Cerebellar cortex (tissue), 1 donor: Measurements from ENCODE around the gene HNRNPM.

Experiments
- DNase-seq: peaks from one replicate; pipeline ENCODE4 v3.0.0-alpha.2; 2015; ENCODE audit warnings: low spot score

HNRNPM gene

GRCh38 chr19:8485561-8486371, 41.0 kb downstream of the HNRNPM start:
- DNase-seq, result no peak

- DNase-seq, result no peak
Measured at GRCh38 chr19:8486661-8487136, 41.9 kb downstream of the HNRNPM start.

- DNase-seq, result no peak
Measured at GRCh38 chr19:8487137-8487851, 42.5 kb downstream of the HNRNPM start.

- no peak for DNase-seq
Measured at GRCh38 chr19:8488365-8488764, 43.6 kb downstream of the HNRNPM start.

GRCh38 chr19:8489561-8490394, 45.0 kb downstream of the HNRNPM start:
- no peak for DNase-seq

GRCh38 chr19:8490395-8490760, 45.6 kb downstream of the HNRNPM start:
- DNase-seq, result no peak

GRCh38 chr19:8490873-8491272, 46.1 kb downstream of the HNRNPM start:
- no peak for DNase-seq

GRCh38 chr19:8491574-8491973, 46.8 kb downstream of the HNRNPM start:
- DNase-seq, result no peak

- DNase-seq, result no peak
Measured at GRCh38 chr19:8494158-8494557, 49.4 kb downstream of the HNRNPM start.

- DNase-seq, result no peak
Measured at GRCh38 chr19:8498295-8498694, 53.5 kb downstream of the HNRNPM start.

- DNase-seq, result no peak
Measured at GRCh38 chr19:8499048-8499833, 54.5 kb downstream of the HNRNPM start.

GRCh38 chr19:8500158-8500557, 55.4 kb downstream of the HNRNPM start:
- no peak for DNase-seq

- DNase-seq, result no peak
Measured at GRCh38 chr19:8501516-8501915, 56.7 kb downstream of the HNRNPM start.

- no peak for DNase-seq
Measured at GRCh38 chr19:8501981-8502380, 57.2 kb downstream of the HNRNPM start.

GRCh38 chr19:8503510-8503909, 58.7 kb downstream of the HNRNPM start:
- no peak for DNase-seq

GRCh38 chr19:8504171-8504570, 59.4 kb downstream of the HNRNPM start:
- no peak for DNase-seq

- no peak for DNase-seq
Measured at GRCh38 chr19:8504919-8505318, 60.1 kb downstream of the HNRNPM start.

GRCh38 chr19:8505680-8506401, 61.1 kb downstream of the HNRNPM start:
- DNase-seq, result peak; percentile 77

GRCh38 chr19:8506402-8506957, 61.7 kb downstream of the HNRNPM start:
- peak; percentile 63 for DNase-seq

GRCh38 chr19:8510589-8511115, 65.9 kb downstream of the HNRNPM start:
- no peak for DNase-seq
